Smooth muscle cell (in vitro differentiated cells): ENCODE data around the gene GALR1. TPM values are rescaled to one million over a fixed set of nuclear protein-coding genes. Genes with fewer than 3 reads are reported as not detected.

Source experiments
- DNase-seq: peaks from one replicate; lab custom pipeline; 2025; ENCODE audit not compliant: unreplicated experiment; lab: John Stamatoyannopoulos, UW
- H2AFZ ChIP-seq: fragments of 200-600 bp; sonication (generic); 2 replicates; pipeline ENCODE4 v1.6.0; 2016; ENCODE audit warnings: antibody characterized with exemption, low read depth, mild to moderate bottlenecking
- H3F3A ChIP-seq: fragments of 200-600 bp; sonication (generic); 2 replicates; pipeline ENCODE4 v1.6.0; 2017; ENCODE audit warnings: antibody characterized with exemption, low read depth
- H3K27ac ChIP-seq: fragments of 200-600 bp; sonication (generic); 2 replicates; pipeline ENCODE4 v1.5.1; 2016; ENCODE audit warnings: low read depth, mild to moderate bottlenecking
- H3K27me3 ChIP-seq: fragments of 200-600 bp; sonication (generic); 2 replicates; pipeline ENCODE4 v1.6.1; 2016; ENCODE audit warnings: low read depth, mild to moderate bottlenecking
- H3K36me3 ChIP-seq: fragments of 200-600 bp; sonication (generic); 2 replicates; pipeline ENCODE4 v1.5.1; 2016; ENCODE audit warnings: low read depth
- H3K4me1 ChIP-seq: fragments of 200-600 bp; sonication (generic); 2 replicates; pipeline ENCODE4 v1.5.1; 2016; ENCODE audit warnings: low read depth
- H3K4me2 ChIP-seq: fragments of 200-600 bp; sonication (generic); 2 replicates; pipeline ENCODE4 v1.6.0; 2016; ENCODE audit warnings: mild to moderate bottlenecking
- H3K4me3 ChIP-seq: fragments of 200-600 bp; sonication (generic); 2 replicates; pipeline ENCODE4 v1.5.1; 2016; ENCODE audit warnings: mild to moderate bottlenecking
- H3K79me2 ChIP-seq: fragments of 200-600 bp; sonication (generic); 2 replicates; pipeline ENCODE4 v1.6.0; 2016; ENCODE audit warnings: low read depth, mild to moderate bottlenecking
- H3K9ac ChIP-seq: fragments of 200-600 bp; sonication (generic); 2 replicates; pipeline ENCODE4 v1.6.0; 2016; ENCODE audit warnings: low read depth
- H3K9me3 ChIP-seq: fragments of 200-600 bp; sonication (generic); replicated peaks from 2 replicates; pipeline ENCODE4 v1.5.1; 2016; ENCODE audit warnings: low read depth
- H4K20me1 ChIP-seq: fragments of 200-600 bp; sonication (generic); 2 replicates; pipeline ENCODE4 v1.6.0; 2016; ENCODE audit warnings: low read depth
- CTCF ChIP-seq: fragments of 200-600 bp; sonication (generic); IDR thresholded peaks from 2 replicates; pipeline ENCODE4 v1.5.1; 2017; ENCODE audit warnings: borderline replicate concordance, mild to moderate bottlenecking, antibody characterized with exemption; ENCODE audit not compliant: insufficient read depth, poor library complexity, severe bottlenecking
- WGBS: methylation state at CpG from one replicate; pipeline ENCODE4 v1.1.7; 2016; ENCODE audit warnings: low lambda C conversion rate; 5-methylcytosine and 5-hydroxymethylcytosine counted together
- polyA plus RNA-seq: library from polyadenylated mRNA; unstranded; fragments of >200 nt; fragmentation: Nextera tagmentation; extraction: Ambion mirVana; gene quantifications from 2 replicates; pipeline ENCODE4 v1.2.1, GENCODE V29; 2016
- total RNA-seq: library from RNA; depleted of rRNA; stranded (reverse); fragments of >200 nt; gene quantifications from 2 replicates; pipeline ENCODE4 v1.2.3, GENCODE V29; 2014

The GALR1 gene
- total and polyA plus RNA-seq, 2 experiments from 2014 or later, result not detected

- no peaks in the 10 kb centered on the region for H3K36me3 ChIP-seq
- no peaks in the 10 kb centered on the region for H3F3A ChIP-seq
- no peaks in the 10 kb centered on the region for H3K27me3 ChIP-seq
- DNase-seq, result no peak
- no peaks in the 10 kb centered on the region for H4K20me1 ChIP-seq
- 79% methylated on average over 12 of the region's 12 CpGs for WGBS
- no peak overlapping the region for H2AFZ ChIP-seq
- TF ChIP-seq CTCF, result no peak
- H3K4me3 ChIP-seq, result no peak overlapping the region
- no peaks in the 10 kb centered on the region for H3K9me3 ChIP-seq
- no peak overlapping the region for H3K4me2 ChIP-seq
- no peak overlapping the region for H3K9ac ChIP-seq
- H3K4me1 ChIP-seq, result no peaks in the 10 kb centered on the region
- H3K27ac ChIP-seq, result no peak overlapping the region
- H3K79me2 ChIP-seq, result no peaks in the 10 kb centered on the region
These were observed 46.6 kb upstream of the GALR1 start for GRCh38 chr18:77203071-77203470.

GRCh38 chr18:77203851-77204250 lies 45.8 kb upstream of the GALR1 start:
- no peaks in the 10 kb centered on the region for H3F3A ChIP-seq
- no peak overlapping the region for H3K27ac ChIP-seq
- no peak overlapping the region for H2AFZ ChIP-seq
- no peaks in the 10 kb centered on the region for H3K4me1 ChIP-seq
- TF ChIP-seq CTCF, result no peak
- no peak overlapping the region for H3K4me3 ChIP-seq
- no peak for DNase-seq
- H3K4me2 ChIP-seq, result no peak overlapping the region
- H4K20me1 ChIP-seq, result no peaks in the 10 kb centered on the region
- no peak overlapping the region for H3K9ac ChIP-seq
- no peaks in the 10 kb centered on the region for H3K27me3 ChIP-seq
- WGBS, result 94% methylated on average over 4 of the region's 4 CpGs
- no peaks in the 10 kb centered on the region for H3K79me2 ChIP-seq
- H3K9me3 ChIP-seq, result no peaks in the 10 kb centered on the region
- H3K36me3 ChIP-seq, result no peaks in the 10 kb centered on the region

GRCh38 chr18:77205769-77206168 lies 43.9 kb upstream of the GALR1 start:
- no peaks in the 10 kb centered on the region for H3K36me3 ChIP-seq
- no peaks in the 10 kb centered on the region for H3K9me3 ChIP-seq
- 80% methylated on average over 6 of the region's 6 CpGs for WGBS
- no peaks in the 10 kb centered on the region for H3K27me3 ChIP-seq
- H3K4me1 ChIP-seq, result no peaks in the 10 kb centered on the region
- no peak overlapping the region for H3K4me2 ChIP-seq
- no peak overlapping the region for H3K27ac ChIP-seq
- no peaks in the 10 kb centered on the region for H3F3A ChIP-seq
- H2AFZ ChIP-seq, result no peak overlapping the region
- no peak for DNase-seq
- no peak overlapping the region for H3K4me3 ChIP-seq
- TF ChIP-seq CTCF, result no peak
- no peaks in the 10 kb centered on the region for H3K79me2 ChIP-seq
- H3K9ac ChIP-seq, result no peak overlapping the region
- no peaks in the 10 kb centered on the region for H4K20me1 ChIP-seq

GRCh38 chr18:77206676-77207374 lies 42.8 kb upstream of the GALR1 start:
- H3K4me2 ChIP-seq, result no peak overlapping the region
- TF ChIP-seq CTCF, result no peak
- no peaks in the 10 kb centered on the region for H3F3A ChIP-seq
- H3K4me3 ChIP-seq, result no peak overlapping the region
- no peaks in the 10 kb centered on the region for H3K27me3 ChIP-seq
- H3K9ac ChIP-seq, result no peak overlapping the region
- no peak overlapping the region for H2AFZ ChIP-seq
- H3K27ac ChIP-seq, result no peak overlapping the region
- H4K20me1 ChIP-seq, result no peaks in the 10 kb centered on the region
- H3K79me2 ChIP-seq, result no peaks in the 10 kb centered on the region
- no peaks in the 10 kb centered on the region for H3K9me3 ChIP-seq
- DNase-seq, result no peak
- H3K36me3 ChIP-seq, result no peaks in the 10 kb centered on the region
- H3K4me1 ChIP-seq, result no peaks in the 10 kb centered on the region
- WGBS, result 65% methylated on average over 10 of the region's 10 CpGs
